HEK293T (cell line): ENCODE measurements around the gene NDUFV2.

Experiments used
- ARNT ChIP-seq: fragments of 450-650 bp; IDR thresholded peaks from 2 replicates; pipeline ENCODE4 v1.6.1; 2017; ENCODE audit warnings: mild to moderate bottlenecking
- BHLHE40 ChIP-seq: fragments of 450-650 bp; IDR thresholded peaks from 2 replicates; pipeline ENCODE4 v1.6.1; 2016; ENCODE audit warnings: mild to moderate bottlenecking, moderate library complexity, borderline replicate concordance
- CTBP1 ChIP-seq: fragments of 450-650 bp; IDR thresholded peaks from 2 replicates; pipeline ENCODE4 v1.6.1; 2016; ENCODE audit warnings: borderline replicate concordance
- ELF4 ChIP-seq: fragments of 450-650 bp; IDR thresholded peaks from 2 replicates; pipeline ENCODE4 v1.6.1; 2017; ENCODE audit warnings: antibody characterized with exemption
- FOXM1 ChIP-seq: fragments of 450-650 bp; IDR thresholded peaks from 2 replicates; pipeline ENCODE4 v1.6.1; 2017; ENCODE audit warnings: mild to moderate bottlenecking, borderline replicate concordance
- HDGF ChIP-seq: fragments of 450-650 bp; IDR thresholded peaks from 2 replicates; pipeline ENCODE4 v1.6.1; 2017; ENCODE audit warnings: antibody characterized with exemption, borderline replicate concordance
- LEF1 ChIP-seq: fragments of 450-650 bp; IDR thresholded peaks from 2 replicates; pipeline ENCODE4 v1.6.1; 2017; ENCODE audit warnings: mild to moderate bottlenecking, borderline replicate concordance
- SP1 ChIP-seq: fragments of 450-650 bp; IDR thresholded peaks from 2 replicates; pipeline ENCODE4 v1.6.1; 2017
- SUZ12 ChIP-seq: fragments of 450-650 bp; IDR thresholded peaks from 2 replicates; pipeline ENCODE4 v1.6.1; 2016; ENCODE audit warnings: mild to moderate bottlenecking
- ZNF384 ChIP-seq: fragments of 450-650 bp; IDR thresholded peaks from 2 replicates; pipeline ENCODE4 v1.6.1; 2016

- TF ChIP-seq FOXM1 (no peak), LEF1 (no peak), BHLHE40 (no peak), HDGF (no peak), ELF4 (no peak), SP1 (no peak), ARNT (no peak), SUZ12 (no peak), ZNF384 (no peak), CTBP1 (no peak)
Observed at GRCh38 chr18:9069601-9070000, 32.9 kb upstream of the NDUFV2 start.
